Right ventricle myocardium superior (tissue), 1 donor: ENCODE results near the gene SPSB4. TPM values are rescaled to one million over a fixed set of nuclear protein-coding genes. Genes with fewer than 3 reads are reported as not detected.

Experiments
- ATAC-seq: fragments of 200-7000 bp; cut with Tn5 transposase; one replicate; pipeline ENCODE4 v1.9.1; 2020; ENCODE audit warnings: mild to moderate bottlenecking; ENCODE audit not compliant: poor library complexity
- DNase-seq: peaks from one replicate; pipeline ENCODE4 v3.0.0-alpha.2; 2020
- intact Hi-C: fragments of 100-400 bp; cut with DNase I; formaldehyde crosslinking; loops from one replicate; pipeline ENCODE4 v1.11.2; 2022
- total RNA-seq: library from RNA; stranded (reverse); fragmentation: NEBNext Ultra II Directional; extraction: Animal tissue kit (Norgen Biotek cat#: 25700); gene quantifications from one replicate; pipeline ENCODE4 v1.2.1, GENCODE V29; 2021
- donor health status: DM: no; HTN: yes; CAD: no; lungs with severe emphysema.

The SPSB4 gene
- total RNA-seq, 1 donor from 2014 or later, result 7.3 TPM

- ATAC-seq, result no peak
These were observed 119.6 kb downstream of the SPSB4 start for GRCh38 chr3:141170678-141171295.

GRCh38 chr3:141174674-141175073, 123.5 kb downstream of the SPSB4 start:
- intact Hi-C loops, result no loop called here

More at GRCh38 chr3:141170678-141171295, 119.6 kb downstream of the SPSB4 start:
- intact Hi-C loops, result no loop called here
- no peak for DNase-seq

GRCh38 chr3:141176775-141177174, 125.6 kb downstream of the SPSB4 start:
- intact Hi-C loops, result no loop called here
- DNase-seq (no peak), ATAC-seq (no peak)

More at GRCh38 chr3:141174674-141175073, 123.5 kb downstream of the SPSB4 start:
- DNase-seq, result no peak
- no peak for ATAC-seq

GRCh38 chr3:141178026-141178425, 126.9 kb downstream of the SPSB4 start:
- DNase-seq, result no peak
- intact Hi-C loops, result no loop called here
- no peak for ATAC-seq

- intact Hi-C loops, result no loop called here
- no peak for ATAC-seq
- DNase-seq, result no peak
These were observed 127.4 kb downstream of the SPSB4 start for GRCh38 chr3:141178551-141178950.

GRCh38 chr3:141179983-141180382, 128.8 kb downstream of the SPSB4 start:
- ATAC-seq (no peak), DNase-seq (no peak)
- intact Hi-C loops, result loop anchor here (10.0 kb wide), 1 partner anchor 285 kb away; no protein-coding TSS in a partner anchor

GRCh38 chr3:141181196-141181595, 130.0 kb downstream of the SPSB4 start:
- ATAC-seq (no peak), DNase-seq (no peak)
- intact Hi-C loops, result loop anchor here (10.0 kb wide), 1 partner anchor 286 kb away; no protein-coding TSS in a partner anchor

- DNase-seq, result no peak
- intact Hi-C loops, result loop anchor here (10.0 kb wide), 1 partner anchor 287 kb away; no protein-coding TSS in a partner anchor
- no peak for ATAC-seq
These were observed 130.7 kb downstream of the SPSB4 start for GRCh38 chr3:141181819-141182218.

- ATAC-seq, result no peak
- no peak for DNase-seq
- intact Hi-C loops, result loop anchor here (10.0 kb wide), 1 partner anchor 289 kb away; no protein-coding TSS in a partner anchor
These were observed 132.5 kb downstream of the SPSB4 start for GRCh38 chr3:141183606-141184005.

- intact Hi-C loops, result loop anchor here (10.0 kb wide), 1 partner anchor 290 kb away; no protein-coding TSS in a partner anchor
- ATAC-seq (no peak), DNase-seq (no peak)
These were observed 133.3 kb downstream of the SPSB4 start for GRCh38 chr3:141184430-141184829.

- no peak for DNase-seq
- no peak for ATAC-seq
- intact Hi-C loops, result loop anchor here (2.0 kb wide), 1 partner anchor 190 kb away; no protein-coding TSS in a partner anchor
These were observed 140.1 kb downstream of the SPSB4 start for GRCh38 chr3:141191097-141191749.

- peak; percentile 100 for ATAC-seq
- peak; percentile 99 for DNase-seq
- intact Hi-C loops, result no loop called here
These were observed 141.2 kb downstream of the SPSB4 start for GRCh38 chr3:141192345-141192744.

GRCh38 chr3:141193066-141193830, 142.1 kb downstream of the SPSB4 start:
- DNase-seq (no peak), ATAC-seq (no peak)

More at GRCh38 chr3:141193066-141193830, 142.1 kb downstream of the SPSB4 start:
- intact Hi-C loops, result no loop called here

Other genes with a start within 250 kb of the SPSB4 start
- 87.8 TPM for gene SLC25A36, start 109.5 kb upstream of the SPSB4 start, total RNA-seq
- gene PXYLP1, start 180.5 kb downstream of the SPSB4 start, total RNA-seq, result 10.8 TPM